Fibroblast of villous mesenchyme (primary cell): ENCODE data around the gene SLC1A7. TPM values are rescaled to one million over a fixed set of nuclear protein-coding genes. Genes with fewer than 3 reads are reported as not detected.

Source experiments
- DNase-seq: peaks from one replicate; pipeline ENCODE4 v3.0.0-alpha.2; 2010; ENCODE audit warnings: low read depth
- H3K4me3 ChIP-seq: 2 replicates; pipeline ENCODE4 v1.5.1; 2011; ENCODE audit warnings: low read depth, mild to moderate bottlenecking, low read length
- CTCF ChIP-seq: IDR thresholded peaks from 2 replicates; pipeline ENCODE4 v1.5.1; 2012; ENCODE audit warnings: low read depth, mild to moderate bottlenecking, low read length; ENCODE audit not compliant: insufficient read depth
- total RNA-seq: library from RNA; depleted of rRNA; stranded (reverse); fragments of >200 nt; gene quantifications from 2 replicates; pipeline ENCODE4 v1.2.3, GENCODE V29; 2012

The SLC1A7 gene
- total RNA-seq, 1 donor, result under 0.01 TPM

- no peak overlapping the region for H3K4me3 ChIP-seq
- no peak for DNase-seq
- no peak for TF ChIP-seq CTCF
These were observed 28.3 kb downstream of the SLC1A7 start for GRCh38 chr1:53114090-53114489.

- no peak for DNase-seq
- no peak overlapping the region for H3K4me3 ChIP-seq
- TF ChIP-seq CTCF, result no peak
These were observed 29.6 kb downstream of the SLC1A7 start for GRCh38 chr1:53112861-53113260.

DNA sequence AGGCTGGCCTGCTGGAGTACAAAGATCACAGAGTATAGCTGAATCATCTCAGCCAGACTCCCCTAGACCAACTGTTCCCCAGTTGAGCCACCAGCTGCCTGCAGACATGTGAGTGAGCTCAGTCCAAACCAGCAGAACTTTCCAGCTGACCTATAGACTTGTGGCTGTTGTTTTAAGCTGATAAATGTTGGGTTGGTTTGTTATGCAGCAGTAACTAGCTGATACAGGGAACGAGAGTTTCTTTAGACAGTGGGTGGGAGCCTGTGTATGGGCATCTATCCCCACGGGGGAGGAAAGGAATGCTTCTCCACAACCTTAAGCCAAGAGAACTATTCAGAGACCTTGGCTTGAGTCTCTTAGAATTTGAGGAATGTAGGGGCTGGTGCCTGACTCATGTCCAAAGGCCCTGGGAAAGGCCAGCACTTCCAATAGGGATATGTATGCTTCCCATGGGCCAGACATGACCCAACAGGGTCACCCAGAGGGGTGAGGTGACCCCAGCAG is 30.1 kb downstream of the SLC1A7 start:
- DNase-seq, result peak; percentile 87
- no peak for TF ChIP-seq CTCF
- no peak overlapping the region for H3K4me3 ChIP-seq

DNA sequence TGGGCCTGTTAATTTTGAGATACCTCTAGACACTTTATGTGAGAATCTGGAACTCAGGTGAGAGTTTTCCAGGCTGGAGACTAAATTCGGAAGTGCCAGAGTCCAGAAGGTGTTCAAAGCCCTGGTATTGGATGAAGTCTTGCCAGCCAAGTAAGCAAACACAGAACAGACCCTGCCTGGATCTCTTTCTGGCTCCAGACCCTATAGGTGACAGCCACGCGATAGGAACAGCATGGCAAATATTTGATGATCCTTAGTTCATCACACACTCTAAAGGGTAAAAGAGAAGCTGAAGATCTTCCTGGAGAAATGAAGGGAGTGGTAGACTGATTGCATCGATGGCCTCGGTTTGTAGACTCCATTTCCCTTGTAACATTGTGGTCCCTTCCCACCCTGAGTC is 30.7 kb downstream of the SLC1A7 start:
- no peak for DNase-seq
- no peak overlapping the region for H3K4me3 ChIP-seq
- no peak for TF ChIP-seq CTCF

DNA sequence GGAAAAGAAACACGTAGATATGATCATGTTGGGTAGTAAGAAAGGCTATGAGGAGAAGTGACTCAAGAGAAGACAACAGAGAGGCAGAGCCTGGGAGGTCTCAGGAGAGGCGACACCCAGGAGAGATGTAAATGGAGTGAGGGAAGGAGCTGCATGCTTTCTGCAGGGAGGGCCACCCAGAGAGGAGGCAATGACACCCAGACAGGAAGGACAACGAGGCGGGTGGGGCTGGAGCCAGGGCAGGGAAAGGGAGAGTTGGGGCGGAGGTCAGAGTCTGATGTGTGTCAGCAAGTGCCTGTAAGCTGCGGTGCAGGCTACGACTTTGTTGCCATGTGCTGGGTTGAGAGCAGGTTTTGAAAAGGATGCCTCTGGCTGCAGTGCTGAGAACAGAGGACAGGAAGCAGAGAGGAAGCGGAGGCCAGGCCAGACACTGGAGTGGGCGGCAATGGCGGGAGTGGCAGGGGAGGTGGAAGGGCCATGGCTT is 31.3 kb downstream of the SLC1A7 start:
- H3K4me3 ChIP-seq, result no peak overlapping the region
- peak; percentile 67 for DNase-seq
- no peak for TF ChIP-seq CTCF

GRCh38 chr1:53110370-53111072 is 31.9 kb downstream of the SLC1A7 start:
- TF ChIP-seq CTCF, result no peak
- H3K4me3 ChIP-seq, result no peak overlapping the region
- peak; percentile 81 for DNase-seq
